H1 (cell line): ENCODE results near the gene GNA12. TPM values are rescaled to one million over a fixed set of nuclear protein-coding genes. Genes with fewer than 3 reads are reported as not detected.

Experiments
- BACH1 ChIP-seq: IDR thresholded peaks from 2 replicates; pipeline ENCODE4 v1.6.1; 2012; ENCODE audit warnings: low read length, improper control_type of control experiment
- BCL11A ChIP-seq, 2 experiments: IDR thresholded peaks; one replicate each; pipeline ENCODE4 v1.6.1; 2011; ENCODE audit warnings: low read depth in 2 of 2, low read length in 2 of 2, mild to moderate bottlenecking in 2 of 2
- CHD1 ChIP-seq: IDR thresholded peaks from 2 replicates; pipeline ENCODE4 v1.6.1; 2012; ENCODE audit warnings: low read depth, low read length, improper control_type of control experiment
- HDAC6 ChIP-seq: IDR thresholded peaks from one replicate; pipeline ENCODE4 v1.7.1; 2012; ENCODE audit warnings: low read depth, mild to moderate bottlenecking, inconsistent platforms, low read length, moderate library complexity
- SIRT6 ChIP-seq: IDR thresholded peaks from one replicate; pipeline ENCODE4 v1.7.1; 2012; ENCODE audit warnings: low read length, inconsistent platforms
- SP1 ChIP-seq: IDR thresholded peaks from 2 replicates; pipeline ENCODE4 v1.6.1; 2011; ENCODE audit warnings: low read depth, low read length
- SP2 ChIP-seq: IDR thresholded peaks from 2 replicates; pipeline ENCODE4 v1.6.1; 2012; ENCODE audit warnings: mild to moderate bottlenecking, low read length, inconsistent platforms
- polyA plus RNA-seq, 7 experiments: library from polyadenylated mRNA; depleted of rRNA in 3 of 7; stranded (reverse) in 5 of 7; unstranded in 2 of 7; fragments of >200 nt in 5 of 7; fragments of 200-250 nt in 2 of 7; gene quantifications; 1 replicate in 5 of 7; 2 replicates in 1 of 7; 4 replicates in 1 of 7; pipeline versions ENCODE4 v1.2.1 to v1.2.3, GENCODE V29; 2011 to 2013; ENCODE audit warnings: missing spikeins in 2 of 7, mixed read lengths in 2 of 7
- total RNA-seq: library from RNA; stranded (reverse); fragmentation: NEBNext Ultra II Directional; extraction: Animal tissue kit (Norgen Biotek cat#: 25700); gene quantifications from 2 replicates; pipeline ENCODE4 v1.2.1, GENCODE V29; 2021

GNA12 gene
- total and polyA plus RNA-seq, 2 of the 8 experiments (the other 6 are each of a cell fraction or from before 2014, with no cell fraction given): 96.5 to 109 TPM

GRCh38 chr7:2730846-2731770, 113.0 kb downstream of the GNA12 start (continued):
- TF ChIP-seq HDAC6: no peak
- no peak for TF ChIP-seq SIRT6
- no peak for TF ChIP-seq SP2
- TF ChIP-seq CHD1: no peak
- no peak for TF ChIP-seq BCL11A (IDR thresholded peaks at IDR 0.05; ENCODE audit: low read depth in 2 of 2, low read length in 2 of 2)
- no peak for TF ChIP-seq BACH1
- no peak for TF ChIP-seq SP1
